Measurements from ENCODE around the gene PRELID3B. TPM values are rescaled to one million over a fixed set of nuclear protein-coding genes. Genes with fewer than 3 reads are reported as not detected.
A peak's percentile ranks its signal among the peaks of the same experiment; 100 is the strongest.

The PRELID3B gene
- total and polyA plus RNA-seq, 2 of the 13 experiments (the other 11 are each of a cell fraction or from before 2014, with no cell fraction given): 23.3 to 42.6 TPM

- H4K20me1 ChIP-seq (ENCODE audit: insufficient read depth, low read length): no peaks in the 10 kb centered on the region
- POLR2A ChIA-PET: interaction anchor here (0.8 to 2.1 kb wide), 7 partner anchors 10 to 27 kb away, joined by 3 to 9 read pairs (median 4); partner anchors contain the start of genes ATP5F1E and NELFCD
- 61% methylated on average over 3 of the region's 3 CpGs for WGBS (ENCODE audit: low lambda C conversion rate)
- no peaks in the 10 kb centered on the region for H3K9me3 ChIP-seq (ENCODE audit: low read length)
- H3K36me3 ChIP-seq (replicated peaks in 1 of 2; ENCODE audit: control insufficient read depth in 1 of 2, insufficient read depth in 2 of 2, low read length in 2 of 2): no peaks in the 10 kb centered on the region
- peak; percentile 27 for ATAC-seq
- peaks cover 2 to 27% of the 10 kb centered on the region in 2 experiments for H3K27me3 ChIP-seq (ENCODE audit: control insufficient read depth in 1 of 2, insufficient read depth in 2 of 2, low read length in 2 of 2)
- in situ Hi-C loops (cut with HindIII; ENCODE audit: extremely low pct_ligation_motif_present, low pct_unique_long_range_greater_than_20kb) (no loop called here), intact Hi-C loops (cut with micrococcal nuclease; ENCODE audit: unreplicated experiment) (loop anchor here (1.0 kb wide), 1 partner anchor 11 kb away; no protein-coding TSS in a partner anchor)
- no peak overlapping the region for H3K9ac ChIP-seq (ENCODE audit: insufficient read depth, low read depth, low read length)
- peak overlapping the region; percentile 90 for H3K4me2 ChIP-seq (ENCODE audit: low read depth, low read length)
- H3K4me3 ChIP-seq (replicated peaks in 1 of 3; ENCODE audit: insufficient read depth in 1 of 3, low read depth in 2 of 3, low read length in 3 of 3): peak overlapping the region in 1 of 3 experiments; percentile 73; a peak in 1 of 6 replicates
- H2AFZ ChIP-seq (ENCODE audit: low read length): no peak overlapping the region
- H3K4me1 ChIP-seq (ENCODE audit: insufficient read depth, low read length): peaks cover 93% of the 10 kb centered on the region
- CTCF ChIA-PET (ENCODE audit: low intra/inter-chr PET ratio, low total read pairs): no interaction called here
- no TSS peak for BruUV-seq (replicated peaks)
- H3K27ac ChIP-seq (ENCODE audit: extremely low read length, insufficient read depth, low read length): peak overlapping the region; percentile 3
- FAIRE-seq: no peak
- no peaks in the 10 kb centered on the region for H3K79me2 ChIP-seq (ENCODE audit: insufficient read depth, low read length)
- DNase-seq (ENCODE audit: low spot score): no peak
- TF ChIP-seq ZNF607 (CRISPR knock-in tag; IDR thresholded peaks at IDR 0.05; ENCODE audit: borderline replicate concordance) (0 out of 2 replicates have a peak, but pooled peaks have one; percentile 14), E2F1 (CRISPR knock-in tag; IDR thresholded peaks at IDR 0.05) (no peak), SNRNP70 (IDR thresholded peaks at IDR 0.05; ENCODE audit: low read depth, low read length) (no peak), ZFP90 (CRISPR knock-in tag; IDR thresholded peaks at IDR 0.05; ENCODE audit: borderline replicate concordance) (no peak), CHD4 (IDR thresholded peaks at IDR 0.05; ENCODE audit: borderline replicate concordance, low read length) (no peak), ZBTB42 (CRISPR knock-in tag; IDR thresholded peaks at IDR 0.05) (no peak), MBD4 (IDR thresholded peaks at IDR 0.05; ENCODE audit: borderline replicate concordance, low read length) (no peak), NFKBIZ (CRISPR knock-in tag; IDR thresholded peaks at IDR 0.05) (no peak), ZNF543 (CRISPR knock-in tag; IDR thresholded peaks at IDR 0.05) (no peak), ZBTB2 (CRISPR knock-in tag; IDR thresholded peaks at IDR 0.05; ENCODE audit: low read depth) (no peak), GTF3A (CRISPR knock-in tag; conservative IDR thresholded peaks at IDR 0.05) (no peak), ZNF567 (CRISPR knock-in tag; IDR thresholded peaks at IDR 0.05; ENCODE audit: borderline replicate concordance) (no peak), HNRNPL (IDR thresholded peaks at IDR 0.05; ENCODE audit: low read depth, low read length) (no peak), ZFP36L2 (CRISPR knock-in tag; IDR thresholded peaks at IDR 0.05) (no peak), HMG20B (CRISPR knock-in tag; conservative IDR thresholded peaks at IDR 0.05) (no peak), ZNF501 (CRISPR knock-in tag; IDR thresholded peaks at IDR 0.05) (peak; percentile 88), FOXC1 (CRISPR knock-in tag; IDR thresholded peaks at IDR 0.05; ENCODE audit: borderline replicate concordance) (no peak), GATAD1 (CRISPR knock-in tag; IDR thresholded peaks at IDR 0.05) (no peak), GPBP1L1 (CRISPR knock-in tag; IDR thresholded peaks at IDR 0.05) (no peak), YEATS2 (CRISPR knock-in tag; IDR thresholded peaks at IDR 0.05; ENCODE audit: borderline replicate concordance) (no peak)
- TF ChIP-seq, protein P1, sequence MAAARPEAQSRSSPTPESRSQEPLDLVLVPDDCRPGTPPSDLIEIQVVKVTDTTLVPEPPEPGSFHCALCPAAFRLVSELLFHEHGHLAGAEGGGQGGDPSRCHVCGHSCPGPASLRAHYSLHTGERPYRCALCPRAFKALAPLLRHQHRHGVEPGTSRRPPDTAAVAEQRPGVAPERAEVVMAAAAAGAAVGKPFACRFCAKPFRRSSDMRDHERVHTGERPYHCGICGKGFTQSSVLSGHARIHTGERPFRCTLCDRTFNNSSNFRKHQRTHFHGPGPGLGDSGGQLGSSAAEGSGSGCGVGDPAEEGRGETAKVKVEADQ (CRISPR knock-in tag; IDR thresholded peaks at IDR 0.05; ENCODE audit: borderline replicate concordance): peak; percentile 66
These were observed 36.9 kb downstream of the PRELID3B start for GRCh38 chr20:59005523-59006166.

Measured in HepG2 (cell line).